Endothelial cell of umbilical vein (primary cell): ENCODE measurements around the gene CISD2. TPM values are rescaled to one million over a fixed set of nuclear protein-coding genes. Genes with fewer than 3 reads are reported as not detected.

Source experiments
- BruUV-seq: library from RNA; stranded (reverse); fragments of 400-500 nt; replicated peaks from 2 replicates; lab custom pipeline; 2021; lab: Mats Ljungman, UMichigan
- CTCF ChIA-PET: fragments of 300-600, 350-600 bp; sonication (Branson Sonifier 250); formaldehyde crosslinking; loops from one replicate; lab custom pipeline; 2021; ENCODE audit warnings: antibody characterized with exemption, inconsistent platforms; lab: Charles Lee
- POLR2A ChIA-PET: fragments of 300-600, 350-600 bp; sonication (Branson Sonifier 250); formaldehyde crosslinking; loops from one replicate; lab custom pipeline; 2021; ENCODE audit warnings: antibody characterized with exemption, inconsistent platforms; lab: Charles Lee
- DNase-seq: peaks from one replicate; pipeline ENCODE4 v3.0.0-alpha.2; 2011; ENCODE audit warnings: low read depth, low spot score
- FAIRE-seq: peaks from 2 replicates; lab custom pipeline; 2011; peaks lifted over from hg19 to GRCh38; lab: Jason Lieb, UNC
- H2AFZ ChIP-seq: 2 replicates; pipeline ENCODE4 v1.6.0; 2012; ENCODE audit warnings: low read depth, low read length, control low read depth, inconsistent platforms
- H3K27ac ChIP-seq: 2 replicates; pipeline ENCODE4 v1.5.1; 2011; ENCODE audit warnings: low read depth, mild to moderate bottlenecking, control low read depth, low read length, moderate library complexity; ENCODE audit not compliant: insufficient read depth
- H3K27me3 ChIP-seq, 2 experiments: 2 replicates each; pipeline versions ENCODE4 v1.6.0 to v1.6.1; 2011; ENCODE audit warnings: low read length in 2 of 2, mixed read lengths in 1 of 2; ENCODE audit not compliant: control insufficient read depth in 2 of 2, insufficient read depth in 2 of 2
- H3K36me3 ChIP-seq, 2 experiments: 2 replicates in 1 of 2; 3 replicates in 1 of 2; pipeline ENCODE4 v1.5.1; 2011; ENCODE audit warnings: low read length in 2 of 2, mild to moderate bottlenecking in 1 of 2, moderate library complexity in 1 of 2; ENCODE audit not compliant: control insufficient read depth in 2 of 2, insufficient read depth in 2 of 2; ENCODE audit errors: extremely low read depth in 1 of 2
- H3K4me1 ChIP-seq: 3 replicates; pipeline ENCODE4 v1.5.1; 2011; ENCODE audit warnings: mild to moderate bottlenecking, low read length; ENCODE audit not compliant: control insufficient read depth, insufficient read depth; ENCODE audit errors: extremely low read depth
- H3K4me2 ChIP-seq: 2 replicates; pipeline ENCODE4 v1.6.1; 2011; ENCODE audit warnings: low read length, control low read depth, mixed read lengths; ENCODE audit not compliant: insufficient read depth
- H3K4me3 ChIP-seq, 3 experiments: fragments of 200-600 bp in 1 of 3; sonication (generic), shearing (Covaris generic) in 1 of 3; replicated peaks in 1 of 3; 2 replicates each; pipeline ENCODE4 v1.5.1; 2011 to 2016; ENCODE audit warnings: control low read depth in 3 of 3, low read length in 3 of 3, mild to moderate bottlenecking in 2 of 3, inconsistent platforms in 1 of 3, low read depth in 1 of 3, moderate library complexity in 1 of 3; ENCODE audit not compliant: insufficient read depth in 1 of 3
- H3K79me2 ChIP-seq: 2 replicates; pipeline ENCODE4 v1.6.0; 2012; ENCODE audit warnings: low read length, inconsistent platforms; ENCODE audit not compliant: control insufficient read depth, insufficient read depth
- H3K9ac ChIP-seq: replicated peaks from 2 replicates; pipeline ENCODE3; 2011; ENCODE audit warnings: low read length, control low read depth; ENCODE audit not compliant: insufficient read depth; ENCODE audit errors: extremely low read depth
- H3K9me1 ChIP-seq: replicated peaks from 3 replicates; pipeline ENCODE4 v1.6.0; 2011; ENCODE audit warnings: mild to moderate bottlenecking, low read length; ENCODE audit not compliant: control insufficient read depth, insufficient read depth; ENCODE audit errors: extremely low read depth
- H3K9me3 ChIP-seq: replicated peaks from 2 replicates; pipeline ENCODE4 v1.5.1; 2012; ENCODE audit warnings: low read length, inconsistent platforms; ENCODE audit not compliant: control insufficient read depth, insufficient read depth
- H4K20me1 ChIP-seq: replicated peaks from 2 replicates; pipeline ENCODE3; 2011; ENCODE audit warnings: mild to moderate bottlenecking, low read length; ENCODE audit not compliant: control insufficient read depth, insufficient read depth; ENCODE audit errors: extremely low read depth
- EZH2 ChIP-seq: IDR thresholded peaks from 2 replicates; pipeline ENCODE4 v1.6.1; 2012; ENCODE audit warnings: borderline replicate concordance, low read depth, mild to moderate bottlenecking, moderate library complexity, low read length, inconsistent platforms; ENCODE audit not compliant: severe bottlenecking
- POLR2A ChIP-seq: IDR thresholded peaks from 2 replicates; pipeline ENCODE4 v1.6.1; 2012; ENCODE audit warnings: low read depth, mild to moderate bottlenecking, control low read depth, low read length
- POLR2AphosphoS5 ChIP-seq: IDR thresholded peaks from 2 replicates; pipeline ENCODE4 v1.6.1; 2012; ENCODE audit warnings: low read depth, mild to moderate bottlenecking, control low read depth, low read length, moderate library complexity; ENCODE audit not compliant: insufficient read depth
- dilution Hi-C: fragments of 300-500 bp; cut with MboI; formaldehyde crosslinking; loops from one replicate; pipeline ENCODE4 v1.15.0; 2019; ENCODE audit warnings: low sequenced_read_pairs; ENCODE audit not compliant: extremely low pct_ligation_motif_present
- intact Hi-C: fragments of 100-400 bp; cut with micrococcal nuclease; formaldehyde crosslinking; loops from one replicate; pipeline ENCODE4 v1.10.0; 2022
- polyA plus RNA-seq, 4 experiments: library from polyadenylated mRNA; depleted of rRNA in 3 of 4; stranded (reverse) in 3 of 4; unstranded in 1 of 4; fragments of >200 nt; gene quantifications; 2 replicates each; pipeline versions ENCODE4 v1.2.1 to v1.2.3, GENCODE V29; 2011 to 2012; ENCODE audit warnings: missing spikeins in 1 of 4
- total RNA-seq: library from RNA; stranded (reverse); gene quantifications from 2 replicates; pipeline ENCODE4 v1.2.3, GENCODE V29; 2021
- TF ChIP-seq, protein P1 (sequence below): IDR thresholded peaks from 2 replicates; pipeline ENCODE4 v1.6.1; 2011; ENCODE audit not compliant: insufficient read depth, insufficient read length

The CISD2 gene
- total and polyA plus RNA-seq, 2 donors (not counting 3 experiments of a cell fraction or from before 2014, with no cell fraction given): 14.6 to 28.4 TPM

- H3K27ac ChIP-seq: no peak overlapping the region
- DNase-seq (no peak), FAIRE-seq (no peak)
- no peak for TF ChIP-seq POLR2AphosphoS5
- TF ChIP-seq EZH2: no peak
- TF ChIP-seq, protein P1, sequence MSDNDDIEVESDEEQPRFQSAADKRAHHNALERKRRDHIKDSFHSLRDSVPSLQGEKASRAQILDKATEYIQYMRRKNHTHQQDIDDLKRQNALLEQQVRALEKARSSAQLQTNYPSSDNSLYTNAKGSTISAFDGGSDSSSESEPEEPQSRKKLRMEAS: no peak
- TF ChIP-seq POLR2A: no peak
- no peaks in the 10 kb centered on the region for H4K20me1 ChIP-seq
- no peak overlapping the region for H3K4me3 ChIP-seq
- H2AFZ ChIP-seq: no peak overlapping the region
- H3K4me1 ChIP-seq: no peaks in the 10 kb centered on the region
- intact Hi-C loops: no loop called here
- H3K9me1 ChIP-seq: no peaks in the 10 kb centered on the region
- ChIA-PET POLR2A (no interaction called here), CTCF (no interaction called here)
- no peaks in the 10 kb centered on the region for H3K79me2 ChIP-seq
- H3K4me2 ChIP-seq: no peak overlapping the region
- no peaks in the 10 kb centered on the region for H3K36me3 ChIP-seq
- dilution Hi-C loops: no loop called here
- no TSS peak for BruUV-seq
- no peak overlapping the region for H3K9ac ChIP-seq
- no peaks in the 10 kb centered on the region for H3K9me3 ChIP-seq
- H3K27me3 ChIP-seq: no peaks in the 10 kb centered on the region
Observed at GRCh38 chr4:102850370-102850769, 18.4 kb upstream of the CISD2 start.

DNA sequence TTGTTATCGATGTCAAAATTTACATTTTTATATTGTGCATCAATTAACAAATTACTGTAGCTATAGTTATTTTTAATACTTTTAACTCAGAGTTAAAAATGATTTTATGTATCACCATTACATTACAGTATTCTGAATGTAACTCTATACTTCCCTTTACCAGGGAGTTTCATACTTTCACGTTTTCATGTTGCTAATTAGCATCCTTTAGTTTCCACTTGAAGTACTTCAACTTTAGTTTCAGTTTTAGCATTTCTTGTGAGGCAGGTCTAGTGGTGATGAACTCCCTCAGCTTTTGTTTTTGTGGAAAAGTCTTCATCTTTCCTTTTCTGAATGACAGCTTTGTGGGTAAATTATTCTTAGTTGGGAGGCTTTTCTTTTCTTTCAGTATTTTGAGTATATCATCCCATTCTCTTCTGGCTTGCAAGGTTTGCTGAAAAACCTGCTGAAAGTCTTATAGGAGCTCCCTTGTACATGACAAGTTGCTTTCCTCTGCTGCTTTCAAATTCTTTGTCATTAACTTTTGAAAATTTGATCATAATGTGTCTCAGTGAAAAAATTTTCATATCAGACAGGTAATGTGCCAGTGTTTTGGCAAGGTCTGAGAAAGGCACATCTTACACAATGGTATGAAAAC is 9.8 kb upstream of the CISD2 start:
- CTCF ChIA-PET: interaction anchor here (0.6 kb wide), 1 partner anchor 13 kb away, joined by 3 read pairs; no protein-coding TSS in a partner anchor
- no TSS peak for BruUV-seq
- H3K4me2 ChIP-seq: no peak overlapping the region

More for the DNA sequence above, 9.8 kb upstream of the CISD2 start:
- no peaks in the 10 kb centered on the region for H3K9me3 ChIP-seq
- H4K20me1 ChIP-seq: no peaks in the 10 kb centered on the region
- DNase-seq: no peak
- no peaks in the 10 kb centered on the region for H3K79me2 ChIP-seq
- dilution Hi-C loops: no loop called here
- H2AFZ ChIP-seq: no peak overlapping the region
- no peaks in the 10 kb centered on the region for H3K27me3 ChIP-seq
- H3K9ac ChIP-seq: no peak overlapping the region
- intact Hi-C loops: no loop called here
- H3K4me1 ChIP-seq: no peaks in the 10 kb centered on the region
- POLR2A ChIA-PET: no interaction called here
- TF ChIP-seq POLR2AphosphoS5: no peak
- no peak overlapping the region for H3K27ac ChIP-seq
- no peaks in the 10 kb centered on the region for H3K36me3 ChIP-seq
- H3K4me3 ChIP-seq: no peak overlapping the region
- H3K9me1 ChIP-seq: no peaks in the 10 kb centered on the region
- FAIRE-seq: no peak
